ENCODE measurements around the gene ANKRD62. TPM values are rescaled to one million over a fixed set of nuclear protein-coding genes. Genes with fewer than 3 reads are reported as not detected.

ANKRD62 gene
- total and polyA plus RNA-seq, 9 of the 15 experiments (the other 6 are each of a cell fraction or from before 2014, with no cell fraction given), result 0.16 to 1.1 (median 0.45) TPM; not detected in 1

GRCh38 chr18:12086249-12086648 is 7.4 kb upstream of the ANKRD62 start:
- POLR2A ChIA-PET, result no interaction called here
- TF ChIP-seq CREB3L1 (IDR thresholded peaks at IDR 0.05; ENCODE audit: borderline replicate concordance, low read depth), result no peak
- TF ChIP-seq MCM3 (IDR thresholded peaks at IDR 0.05), result no peak
- TF ChIP-seq ELF2 (CRISPR knock-in tag; IDR thresholded peaks at IDR 0.05), result no peak
- no peak for TF ChIP-seq THRB (CRISPR knock-in tag; conservative IDR thresholded peaks at IDR 0.05)
- TF ChIP-seq ZFX (CRISPR knock-in tag; IDR thresholded peaks at IDR 0.05), result no peak
- no peak for TF ChIP-seq CCAR2 (IDR thresholded peaks at IDR 0.05; ENCODE audit: low read depth, low read length)
- TF ChIP-seq ZNF707 (CRISPR knock-in tag; conservative IDR thresholded peaks at IDR 0.05), result no peak
- TF ChIP-seq ZZZ3 (IDR thresholded peaks at IDR 0.05), result no peak
- TF ChIP-seq CGGBP1 (CRISPR knock-in tag; IDR thresholded peaks at IDR 0.05), result no peak

More at GRCh38 chr18:12086249-12086648, 7.4 kb upstream of the ANKRD62 start:
- Histone ChIP-seq H2AFZ (ENCODE audit: low read depth, low read length) (no peak overlapping the region), H3K27ac (ENCODE audit: extremely low read depth, low read depth, low read length) (no peak overlapping the region), H3K4me1 (replicated peaks in 1 of 2; ENCODE audit: control insufficient read depth in 2 of 2, insufficient read depth in 2 of 2, low read length in 2 of 2) (peaks cover 0 to 7% of the 10 kb centered on the region in 2 experiments; a peak in 1 of 5 replicates), H3K79me2 (ENCODE audit: control insufficient read depth, insufficient read depth, low read length) (no peaks in the 10 kb centered on the region), H3K4me3 (no peak overlapping the region), H3K9ac (ENCODE audit: insufficient read depth in 1 of 2, low read depth in 2 of 2, low read length in 2 of 2) (no peak overlapping the region), H3K36me3 (ENCODE audit: control insufficient read depth, insufficient read depth, low read length) (no peaks in the 10 kb centered on the region), H3K27me3 (ENCODE audit: control insufficient read depth in 2 of 2, insufficient read depth in 2 of 2, low read length in 2 of 2) (peaks cover 3 to 8% of the 10 kb centered on the region in 2 experiments; a peak in 4 of 5 replicates), H4K20me1 (replicated peaks; ENCODE audit: control insufficient read depth, insufficient read depth, low read length) (no peaks in the 10 kb centered on the region; the same call in 1 of the 2 replicates), H3K9me3 (replicated peaks; ENCODE audit: control insufficient read depth, insufficient read depth, low read depth, low read length) (no peaks in the 10 kb centered on the region), H3K9me1 (ENCODE audit: control insufficient read depth, insufficient read depth, low read length) (no peaks in the 10 kb centered on the region), H3K4me2 (ENCODE audit: insufficient read depth, low read length) (no peak overlapping the region)
- BruUV-seq (replicated peaks), result no TSS peak
- ATAC-seq, result peak; percentile 35
- no peak for DNase-seq (ENCODE audit: extremely low read depth in 1 of 4, low spot score in 3 of 4)
- CTCF ChIA-PET (ENCODE audit: low intra/inter-chr PET ratio), result no interaction called here
- intact Hi-C loops (cut with micrococcal nuclease), result no loop called here
- in situ Hi-C loops (cut with MboI), result no loop called here
- no peak for FAIRE-seq
- 3% methylated on average over 4 of the region's 5 CpGs for WGBS (ENCODE audit: insufficient coverage, low coverage, missing lambda C conversion rate)

Data from K562 (cell line).